ENCODE data around the gene LONRF3. TPM values are rescaled to one million over a fixed set of nuclear protein-coding genes. Genes with fewer than 3 reads are reported as not detected.
"Not testable (repeated sequence)": the region's sequence is repeated elsewhere in the genome, so short reads cannot be mapped to it uniquely, and the experiment has no call there.

The LONRF3 gene
- total RNA-seq, 1 experiment from 2014 or later, result 6.3 TPM

DNA sequence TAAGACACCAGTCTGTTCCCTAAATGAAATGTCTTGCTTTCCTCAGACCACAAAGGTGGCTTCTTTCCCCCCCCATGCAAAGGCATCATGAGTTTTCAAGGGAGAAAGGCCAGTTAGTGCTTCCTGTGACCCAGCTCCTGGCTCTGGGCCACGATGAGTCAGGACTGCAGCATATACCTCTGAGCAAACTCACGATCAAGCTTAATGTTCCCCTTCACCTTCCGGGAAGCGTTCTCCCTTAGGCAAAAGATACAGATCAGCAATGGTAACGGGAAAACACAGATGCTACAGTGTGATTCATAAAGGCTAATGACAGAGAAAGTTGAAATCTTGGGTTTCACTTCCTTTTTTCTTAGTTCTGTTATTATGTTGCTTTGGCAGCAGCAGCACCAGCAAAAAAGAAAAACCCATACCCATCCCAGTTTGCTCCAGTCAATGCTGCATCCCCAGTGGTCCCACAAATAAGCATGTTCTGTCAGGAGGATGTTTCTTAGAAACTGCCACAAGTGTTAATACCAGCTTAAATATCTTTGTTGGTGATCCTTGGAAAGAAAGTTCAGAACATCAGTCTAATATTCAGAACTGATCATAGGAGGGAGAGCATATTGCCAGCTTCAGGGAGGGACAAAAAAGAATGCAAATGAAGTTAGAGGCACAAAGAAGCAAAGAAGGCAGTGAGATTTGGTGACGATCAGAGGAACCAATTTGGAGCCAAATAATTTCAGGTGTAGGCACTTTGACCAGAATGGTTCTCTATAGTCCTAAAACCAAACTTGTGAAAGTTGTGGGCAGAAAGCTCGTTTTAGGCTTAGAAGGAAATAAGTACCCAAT, 41.2 kb downstream of the LONRF3 start:
- Histone ChIP-seq H3K4me3 (ENCODE audit: low read length) (peak overlapping the region; percentile 25; the same call in 1 of the 2 replicates), H3K9me3 (ENCODE audit: low read length) (peaks cover 12% of the 10 kb centered on the region), H3K36me3 (ENCODE audit: insufficient read depth, low read length) (peaks cover 29% of the 10 kb centered on the region), H3K9me2 (replicated peaks; ENCODE audit: insufficient read depth, low read length) (no peaks in the 10 kb centered on the region), H2AFZ (ENCODE audit: low read length) (no peak overlapping the region), H3K27me3 (ENCODE audit: low read length) (no peaks in the 10 kb centered on the region), H3K4me1 (ENCODE audit: low read length) (peaks cover 78% of the 10 kb centered on the region), H3K4me2 (ENCODE audit: low read depth, low read length, poor library complexity, severe bottlenecking) (peak overlapping the region; percentile 64), H4K20me1 (ENCODE audit: insufficient read depth, low read depth, low read length) (no peaks in the 10 kb centered on the region), H3K79me2 (ENCODE audit: low read length) (no peaks in the 10 kb centered on the region), H3K27ac (ENCODE audit: low read length) (peak overlapping the region; percentile 95), H3K9ac (ENCODE audit: low read length) (peak overlapping the region; percentile 54)
- DNase-seq, result peak; percentile 92

DNA sequence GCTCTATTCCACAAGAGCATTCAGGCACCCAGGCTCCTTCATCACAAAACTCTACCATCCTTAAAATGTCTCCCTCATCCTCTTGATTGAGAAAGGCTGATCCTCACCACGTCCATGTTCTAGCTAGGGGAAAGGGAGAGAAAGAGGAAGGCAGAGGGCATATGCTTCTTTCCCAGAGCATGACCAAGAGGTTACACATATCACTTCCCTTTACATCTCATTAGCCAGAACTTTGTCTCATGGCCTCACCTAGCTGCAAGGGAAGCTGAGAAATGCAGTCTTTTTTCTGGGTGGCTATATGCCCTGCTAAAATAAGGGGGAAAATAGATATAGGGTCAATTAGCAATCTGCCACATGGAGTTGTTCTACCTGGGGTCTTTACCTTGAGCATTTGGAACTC, 42.7 kb downstream of the LONRF3 start:
- Histone ChIP-seq H2AFZ (ENCODE audit: low read length) (no peak overlapping the region), H3K27me3 (ENCODE audit: low read length) (no peaks in the 10 kb centered on the region), H3K9me3 (ENCODE audit: low read length) (peaks cover 12% of the 10 kb centered on the region), H4K20me1 (ENCODE audit: insufficient read depth, low read depth, low read length) (no peaks in the 10 kb centered on the region), H3K4me3 (ENCODE audit: low read length) (peak overlapping the region; percentile 23; the same call in 1 of the 2 replicates), H3K36me3 (ENCODE audit: insufficient read depth, low read length) (peaks cover 29% of the 10 kb centered on the region), H3K9ac (ENCODE audit: low read length) (no peak overlapping the region), H3K27ac (ENCODE audit: low read length) (peak overlapping the region; percentile 95), H3K79me2 (ENCODE audit: low read length) (no peaks in the 10 kb centered on the region), H3K4me1 (ENCODE audit: low read length) (peaks cover 76% of the 10 kb centered on the region), H3K4me2 (ENCODE audit: low read depth, low read length, poor library complexity, severe bottlenecking) (no peak overlapping the region), H3K9me2 (replicated peaks; ENCODE audit: insufficient read depth, low read length) (no peaks in the 10 kb centered on the region)
- peak; percentile 57 for DNase-seq

GRCh38 chrX:119025900-119026299, 51.5 kb downstream of the LONRF3 start:
- Histone ChIP-seq H3K9ac (ENCODE audit: low read length) (no peak overlapping the region), H4K20me1 (ENCODE audit: insufficient read depth, low read depth, low read length) (no peaks in the 10 kb centered on the region), H3K4me3 (ENCODE audit: low read length) (no peak overlapping the region), H3K36me3 (ENCODE audit: insufficient read depth, low read length) (0 out of 2 replicates have a peak, but pooled peaks cover 3% of the 10 kb centered on the region), H3K9me3 (ENCODE audit: low read length) (no peaks in the 10 kb centered on the region), H3K4me2 (ENCODE audit: low read depth, low read length, poor library complexity, severe bottlenecking) (no peak overlapping the region), H2AFZ (ENCODE audit: low read length) (no peak overlapping the region), H3K79me2 (ENCODE audit: low read length) (no peaks in the 10 kb centered on the region), H3K27ac (ENCODE audit: low read length) (no peak overlapping the region), H3K27me3 (ENCODE audit: low read length) (no peaks in the 10 kb centered on the region), H3K9me2 (replicated peaks; ENCODE audit: insufficient read depth, low read length) (no peaks in the 10 kb centered on the region), H3K4me1 (ENCODE audit: low read length) (peaks cover 28% of the 10 kb centered on the region)
- no peak for DNase-seq

DNA sequence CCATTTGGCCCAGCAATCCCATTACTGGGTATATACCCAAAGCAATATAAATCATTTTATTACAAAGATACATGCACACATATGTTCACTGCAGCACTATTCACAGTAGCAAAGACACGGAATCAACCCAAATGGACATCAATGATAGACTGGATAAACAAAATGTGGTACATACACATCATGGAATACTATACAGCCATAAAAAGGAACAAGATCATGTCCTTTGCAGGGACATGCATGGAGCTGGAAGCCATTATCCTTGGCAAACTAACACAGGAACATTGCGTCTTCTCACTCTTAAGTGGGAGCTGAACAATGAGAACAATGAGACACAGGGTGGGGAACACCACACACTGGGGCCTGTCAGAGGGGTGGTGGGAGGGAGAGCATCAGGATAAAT, 51.9 kb downstream of the LONRF3 start:
- not testable (repeated sequence) for H3K27me3 ChIP-seq (ENCODE audit: low read length); H3K9me2 ChIP-seq (replicated peaks; ENCODE audit: insufficient read depth, low read length); H4K20me1 ChIP-seq (ENCODE audit: insufficient read depth, low read depth, low read length); H2AFZ ChIP-seq (ENCODE audit: low read length); H3K79me2 ChIP-seq (ENCODE audit: low read length); H3K9me3 ChIP-seq (ENCODE audit: low read length); H3K4me3 ChIP-seq (ENCODE audit: low read length); DNase-seq; H3K4me2 ChIP-seq (ENCODE audit: low read depth, low read length, poor library complexity, severe bottlenecking); H3K9ac ChIP-seq (ENCODE audit: low read length); H3K36me3 ChIP-seq (ENCODE audit: insufficient read depth, low read length); H3K27ac ChIP-seq (ENCODE audit: low read length)
- H3K4me1 ChIP-seq (ENCODE audit: low read length), result peaks cover 26% of the 10 kb centered on the region

DNA sequence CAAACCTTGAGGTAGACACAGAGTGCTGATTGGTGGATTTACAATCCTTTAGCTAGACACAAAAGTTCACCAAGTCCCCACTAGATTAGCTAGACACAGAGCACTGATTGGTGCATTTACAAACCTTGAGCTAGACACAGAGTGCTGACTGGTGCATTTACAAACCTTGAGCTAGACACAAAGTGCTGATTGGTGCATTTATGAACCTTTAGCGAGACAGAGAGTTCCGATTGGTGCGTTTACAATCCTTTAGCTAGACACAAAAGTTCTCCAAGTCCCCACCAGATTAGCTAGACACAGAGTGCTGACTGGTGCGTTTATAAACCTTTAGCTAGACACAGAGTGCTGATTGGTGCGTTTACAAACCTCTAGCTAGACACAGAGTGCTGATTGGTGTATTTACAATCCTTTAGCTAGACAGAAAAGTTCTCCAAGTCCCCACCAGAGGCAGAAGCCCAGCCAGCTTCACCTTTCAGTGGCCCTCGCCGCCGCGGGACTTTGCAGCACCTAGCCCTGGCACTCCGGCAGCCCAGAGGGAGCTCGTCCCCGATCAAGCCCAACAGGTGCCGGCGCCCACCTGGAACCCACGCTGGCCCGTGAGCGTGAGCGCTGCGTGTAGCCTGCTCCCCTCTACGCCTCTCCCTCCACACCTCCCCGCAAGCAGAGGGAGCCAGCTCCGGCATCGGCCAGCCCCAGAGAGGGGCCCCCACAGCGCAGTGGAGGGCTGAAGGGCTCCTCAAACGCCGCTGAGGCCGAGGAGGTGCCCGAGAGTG, 53.7 kb downstream of the LONRF3 start:
- not testable (repeated sequence) for DNase-seq; H3K4me2 ChIP-seq (ENCODE audit: low read depth, low read length, poor library complexity, severe bottlenecking); H3K27ac ChIP-seq (ENCODE audit: low read length); H3K27me3 ChIP-seq (ENCODE audit: low read length); H3K9ac ChIP-seq (ENCODE audit: low read length); H4K20me1 ChIP-seq (ENCODE audit: insufficient read depth, low read depth, low read length); H3K4me1 ChIP-seq (ENCODE audit: low read length); H2AFZ ChIP-seq (ENCODE audit: low read length); H3K9me2 ChIP-seq (replicated peaks; ENCODE audit: insufficient read depth, low read length); H3K36me3 ChIP-seq (ENCODE audit: insufficient read depth, low read length); H3K4me3 ChIP-seq (ENCODE audit: low read length); H3K9me3 ChIP-seq (ENCODE audit: low read length); H3K79me2 ChIP-seq (ENCODE audit: low read length)

DNA sequence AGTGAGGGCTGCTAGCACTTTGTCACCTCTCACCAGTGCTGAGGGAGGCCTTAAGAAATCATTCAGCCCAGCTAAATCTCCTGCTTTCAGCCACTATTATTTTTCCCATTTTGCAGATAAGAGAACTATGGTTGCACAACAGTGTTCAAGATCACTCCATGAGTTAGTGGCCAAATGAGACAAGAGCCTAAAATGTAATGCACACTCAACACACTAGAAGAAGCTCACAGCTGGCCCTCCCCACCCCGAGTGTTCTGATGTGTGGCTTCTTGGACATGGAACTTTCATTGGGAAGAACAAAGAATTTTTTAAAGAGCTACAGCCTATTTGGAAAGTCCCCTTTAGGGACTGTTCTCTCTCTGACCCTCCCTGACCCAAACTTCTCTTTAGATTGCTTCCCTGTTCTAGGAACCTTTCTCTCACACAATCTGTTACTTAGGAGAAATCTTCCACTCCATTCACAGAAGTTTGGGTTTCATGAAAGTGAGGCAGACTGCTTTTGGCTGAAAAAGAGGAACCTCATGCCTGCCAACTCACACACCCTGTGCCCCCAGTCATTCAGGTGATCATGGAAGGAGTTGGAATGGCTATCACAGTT, 54.4 kb downstream of the LONRF3 start:
- H3K4me1 ChIP-seq (ENCODE audit: low read length), result peaks cover 8% of the 10 kb centered on the region
- no peak overlapping the region for H3K4me3 ChIP-seq (ENCODE audit: low read length)
- no peak overlapping the region; the same call in 1 of the 2 replicates for H2AFZ ChIP-seq (ENCODE audit: low read length)
- H3K79me2 ChIP-seq (ENCODE audit: low read length), result no peaks in the 10 kb centered on the region
- no peaks in the 10 kb centered on the region for H3K27me3 ChIP-seq (ENCODE audit: low read length)
- no peaks in the 10 kb centered on the region; the same call in 1 of the 2 replicates for H3K9me3 ChIP-seq (ENCODE audit: low read length)
- no peaks in the 10 kb centered on the region for H4K20me1 ChIP-seq (ENCODE audit: insufficient read depth, low read depth, low read length)
- no peaks in the 10 kb centered on the region for H3K36me3 ChIP-seq (ENCODE audit: insufficient read depth, low read length)
- no peaks in the 10 kb centered on the region for H3K9me2 ChIP-seq (replicated peaks; ENCODE audit: insufficient read depth, low read length)
- H3K27ac ChIP-seq (ENCODE audit: low read length), result peak overlapping the region; percentile 55
- H3K4me2 ChIP-seq (ENCODE audit: low read depth, low read length, poor library complexity, severe bottlenecking), result no peak overlapping the region
- H3K9ac ChIP-seq (ENCODE audit: low read length), result no peak overlapping the region
- no peak for DNase-seq

DNA sequence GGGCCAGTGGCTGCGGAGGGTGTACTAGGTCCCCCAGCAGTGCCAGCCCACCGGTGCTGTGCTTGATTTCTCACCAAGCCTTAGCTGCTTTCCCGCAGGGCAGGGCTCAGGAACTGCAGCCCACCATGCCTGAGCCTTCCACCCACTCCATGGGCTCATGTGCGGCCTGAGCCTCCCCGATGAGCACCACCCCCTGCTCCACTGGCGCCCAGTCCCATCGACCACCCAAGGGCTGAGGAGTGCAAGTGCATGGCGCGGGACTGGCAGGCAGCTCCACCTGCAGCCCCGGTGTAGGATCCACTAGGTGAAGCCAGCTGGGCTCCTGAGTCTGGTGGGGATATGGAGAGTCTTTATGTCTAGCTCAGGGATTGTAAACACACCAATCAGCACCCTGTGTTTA, 55.2 kb downstream of the LONRF3 start:
- not testable (repeated sequence) for H3K9me3 ChIP-seq (ENCODE audit: low read length); H3K9ac ChIP-seq (ENCODE audit: low read length); H3K36me3 ChIP-seq (ENCODE audit: insufficient read depth, low read length); H3K9me2 ChIP-seq (replicated peaks; ENCODE audit: insufficient read depth, low read length); H3K4me1 ChIP-seq (ENCODE audit: low read length); H3K4me2 ChIP-seq (ENCODE audit: low read depth, low read length, poor library complexity, severe bottlenecking); H2AFZ ChIP-seq (ENCODE audit: low read length); H3K79me2 ChIP-seq (ENCODE audit: low read length); H4K20me1 ChIP-seq (ENCODE audit: insufficient read depth, low read depth, low read length); DNase-seq; H3K4me3 ChIP-seq (ENCODE audit: low read length); H3K27me3 ChIP-seq (ENCODE audit: low read length); H3K27ac ChIP-seq (ENCODE audit: low read length)

DNA sequence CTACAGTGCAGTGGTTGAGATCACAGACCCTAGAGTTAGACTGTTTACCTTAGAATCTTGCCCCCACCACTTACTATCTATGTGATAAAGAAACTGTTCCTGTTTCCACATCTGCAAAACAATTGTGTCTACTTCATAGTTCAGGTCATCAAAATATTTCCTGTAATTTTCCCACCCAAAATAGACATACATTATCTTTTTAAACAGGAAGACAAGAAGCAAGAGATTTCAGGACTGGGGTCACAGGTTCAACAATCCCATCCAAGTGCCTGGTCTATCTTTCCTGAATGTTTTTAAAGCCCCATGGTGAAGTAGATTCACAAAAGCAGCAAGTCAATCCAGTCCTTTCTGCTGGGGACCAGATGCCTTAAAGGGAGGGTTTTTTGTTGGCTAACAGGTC, 56.6 kb downstream of the LONRF3 start:
- Histone ChIP-seq H2AFZ (ENCODE audit: low read length) (no peak overlapping the region), H3K27me3 (ENCODE audit: low read length) (no peaks in the 10 kb centered on the region), H3K9ac (ENCODE audit: low read length) (no peak overlapping the region), H3K36me3 (ENCODE audit: insufficient read depth, low read length) (no peaks in the 10 kb centered on the region), H3K4me3 (ENCODE audit: low read length) (no peak overlapping the region), H3K4me1 (ENCODE audit: low read length) (peaks cover 9% of the 10 kb centered on the region), H4K20me1 (ENCODE audit: insufficient read depth, low read depth, low read length) (no peaks in the 10 kb centered on the region), H3K4me2 (ENCODE audit: low read depth, low read length, poor library complexity, severe bottlenecking) (no peak overlapping the region), H3K27ac (ENCODE audit: low read length) (no peak overlapping the region), H3K9me3 (ENCODE audit: low read length) (no peaks in the 10 kb centered on the region; the same call in 1 of the 2 replicates), H3K9me2 (replicated peaks; ENCODE audit: insufficient read depth, low read length) (no peaks in the 10 kb centered on the region), H3K79me2 (ENCODE audit: low read length) (no peaks in the 10 kb centered on the region)
- no peak for DNase-seq

Measured in Karpas-422 (cell line).